ENCODE results near the gene GNPTAB.

GRCh38 chr12:101729842-101730241, 100.9 kb downstream of the GNPTAB start:
- no peak for TF ChIP-seq GABPA (IDR thresholded peaks at IDR 0.05; ENCODE audit: borderline replicate concordance, insufficient read depth, low read length)
- TF ChIP-seq, protein P1, sequence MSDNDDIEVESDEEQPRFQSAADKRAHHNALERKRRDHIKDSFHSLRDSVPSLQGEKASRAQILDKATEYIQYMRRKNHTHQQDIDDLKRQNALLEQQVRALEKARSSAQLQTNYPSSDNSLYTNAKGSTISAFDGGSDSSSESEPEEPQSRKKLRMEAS (IDR thresholded peaks at IDR 0.05), result no peak
- TF ChIP-seq, protein P2, sequence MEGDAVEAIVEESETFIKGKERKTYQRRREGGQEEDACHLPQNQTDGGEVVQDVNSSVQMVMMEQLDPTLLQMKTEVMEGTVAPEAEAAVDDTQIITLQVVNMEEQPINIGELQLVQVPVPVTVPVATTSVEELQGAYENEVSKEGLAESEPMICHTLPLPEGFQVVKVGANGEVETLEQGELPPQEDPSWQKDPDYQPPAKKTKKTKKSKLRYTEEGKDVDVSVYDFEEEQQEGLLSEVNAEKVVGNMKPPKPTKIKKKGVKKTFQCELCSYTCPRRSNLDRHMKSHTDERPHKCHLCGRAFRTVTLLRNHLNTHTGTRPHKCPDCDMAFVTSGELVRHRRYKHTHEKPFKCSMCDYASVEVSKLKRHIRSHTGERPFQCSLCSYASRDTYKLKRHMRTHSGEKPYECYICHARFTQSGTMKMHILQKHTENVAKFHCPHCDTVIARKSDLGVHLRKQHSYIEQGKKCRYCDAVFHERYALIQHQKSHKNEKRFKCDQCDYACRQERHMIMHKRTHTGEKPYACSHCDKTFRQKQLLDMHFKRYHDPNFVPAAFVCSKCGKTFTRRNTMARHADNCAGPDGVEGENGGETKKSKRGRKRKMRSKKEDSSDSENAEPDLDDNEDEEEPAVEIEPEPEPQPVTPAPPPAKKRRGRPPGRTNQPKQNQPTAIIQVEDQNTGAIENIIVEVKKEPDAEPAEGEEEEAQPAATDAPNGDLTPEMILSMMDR (IDR thresholded peaks at IDR 0.05; ENCODE audit: control extremely low read depth in 1 of 3, insufficient read depth in 1 of 3, low read depth in 1 of 3, low read length in 3 of 3), result no peak
- TF ChIP-seq RBBP5 (IDR thresholded peaks at IDR 0.05; ENCODE audit: borderline replicate concordance, low read depth, low read length), result no peak
- no peak for TF ChIP-seq RFX5 (IDR thresholded peaks at IDR 0.05; ENCODE audit: borderline replicate concordance, low read depth, low read length)
- TF ChIP-seq EP300 (IDR thresholded peaks at IDR 0.05; ENCODE audit: borderline replicate concordance in 1 of 2, low read depth in 2 of 2, low read length in 2 of 2), result no peak
- TF ChIP-seq EZH2 (IDR thresholded peaks at IDR 0.05; ENCODE audit: low read depth, low read length, severe bottlenecking), result no peak
- no peak for TF ChIP-seq FOSL1 (IDR thresholded peaks at IDR 0.05; ENCODE audit: insufficient read depth, low read depth, low read length)
- TF ChIP-seq SP1 (IDR thresholded peaks at IDR 0.05; ENCODE audit: low read depth, low read length), result no peak
- TF ChIP-seq CREB1 (IDR thresholded peaks at IDR 0.05), result no peak
- TF ChIP-seq, protein P3, sequence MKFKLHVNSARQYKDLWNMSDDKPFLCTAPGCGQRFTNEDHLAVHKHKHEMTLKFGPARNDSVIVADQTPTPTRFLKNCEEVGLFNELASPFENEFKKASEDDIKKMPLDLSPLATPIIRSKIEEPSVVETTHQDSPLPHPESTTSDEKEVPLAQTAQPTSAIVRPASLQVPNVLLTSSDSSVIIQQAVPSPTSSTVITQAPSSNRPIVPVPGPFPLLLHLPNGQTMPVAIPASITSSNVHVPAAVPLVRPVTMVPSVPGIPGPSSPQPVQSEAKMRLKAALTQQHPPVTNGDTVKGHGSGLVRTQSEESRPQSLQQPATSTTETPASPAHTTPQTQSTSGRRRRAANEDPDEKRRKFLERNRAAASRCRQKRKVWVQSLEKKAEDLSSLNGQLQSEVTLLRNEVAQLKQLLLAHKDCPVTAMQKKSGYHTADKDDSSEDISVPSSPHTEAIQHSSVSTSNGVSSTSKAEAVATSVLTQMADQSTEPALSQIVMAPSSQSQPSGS (IDR thresholded peaks at IDR 0.05; ENCODE audit: low read length), result no peak
